HG02610 (cell line): ENCODE results near the gene FRMD8.
"Not testable (repeated sequence)": the region's sequence is repeated elsewhere in the genome, so short reads cannot be mapped to it uniquely, and the experiment has no call there.

Experiments
- ATAC-seq: cut with Tn5 transposase; IDR thresholded peaks from one replicate; pipeline ENCODE4 v1.9.1; 2021; ENCODE audit warnings: mild to moderate bottlenecking, moderate library complexity; ENCODE audit not compliant: unreplicated experiment

Gene FRMD8

GRCh38 chr11:65434667-65435410, 48.4 kb downstream of the FRMD8 start:
- no peak for ATAC-seq

DNA sequence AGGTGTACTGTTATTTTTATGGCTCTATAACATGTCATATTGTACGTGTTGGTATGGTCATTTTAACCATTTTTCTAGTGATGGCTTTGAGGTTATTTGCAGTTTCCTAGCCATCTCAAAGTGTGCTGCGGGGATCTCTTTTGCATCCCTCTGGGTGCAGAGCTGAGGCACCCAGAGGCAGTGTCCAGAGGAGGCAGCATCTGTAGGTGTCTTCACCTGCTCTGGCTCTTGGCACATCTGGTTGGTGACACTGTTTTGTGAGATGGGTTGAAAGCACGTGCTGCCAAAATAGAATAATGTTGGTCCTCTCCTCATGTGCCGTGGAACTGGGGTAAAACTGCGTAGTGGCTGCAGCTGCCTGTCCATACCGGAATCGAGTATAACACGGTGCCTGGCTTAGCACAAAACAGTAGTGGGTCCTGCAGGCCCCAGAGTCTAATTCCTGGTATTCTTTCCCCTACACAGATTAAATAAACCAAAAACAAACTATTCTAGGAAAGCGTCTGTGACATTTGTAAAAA, 49.0 kb downstream of the FRMD8 start:
- ATAC-seq, result no peak

DNA sequence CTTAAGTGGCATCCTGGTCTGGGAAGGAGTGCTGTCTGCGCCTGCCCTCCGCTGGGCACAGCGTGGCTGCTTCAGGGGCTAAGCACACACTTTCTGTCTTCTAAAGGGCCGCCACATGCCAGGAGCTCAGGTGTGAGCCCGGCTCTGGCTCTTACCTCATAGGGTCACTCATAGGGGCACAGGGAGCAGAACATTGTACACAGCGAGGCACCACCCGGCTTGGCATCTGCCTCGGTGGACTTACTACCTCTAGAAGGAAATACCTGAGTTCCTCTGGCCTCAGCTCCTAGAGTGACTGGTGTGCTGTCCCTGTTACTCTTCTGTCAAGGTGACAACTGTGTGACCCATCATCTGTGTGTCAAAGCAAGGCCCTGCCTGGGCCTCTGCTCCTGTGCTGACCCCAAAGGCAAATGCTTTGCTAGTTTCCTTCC, 49.6 kb downstream of the FRMD8 start:
- ATAC-seq, result no peak

DNA sequence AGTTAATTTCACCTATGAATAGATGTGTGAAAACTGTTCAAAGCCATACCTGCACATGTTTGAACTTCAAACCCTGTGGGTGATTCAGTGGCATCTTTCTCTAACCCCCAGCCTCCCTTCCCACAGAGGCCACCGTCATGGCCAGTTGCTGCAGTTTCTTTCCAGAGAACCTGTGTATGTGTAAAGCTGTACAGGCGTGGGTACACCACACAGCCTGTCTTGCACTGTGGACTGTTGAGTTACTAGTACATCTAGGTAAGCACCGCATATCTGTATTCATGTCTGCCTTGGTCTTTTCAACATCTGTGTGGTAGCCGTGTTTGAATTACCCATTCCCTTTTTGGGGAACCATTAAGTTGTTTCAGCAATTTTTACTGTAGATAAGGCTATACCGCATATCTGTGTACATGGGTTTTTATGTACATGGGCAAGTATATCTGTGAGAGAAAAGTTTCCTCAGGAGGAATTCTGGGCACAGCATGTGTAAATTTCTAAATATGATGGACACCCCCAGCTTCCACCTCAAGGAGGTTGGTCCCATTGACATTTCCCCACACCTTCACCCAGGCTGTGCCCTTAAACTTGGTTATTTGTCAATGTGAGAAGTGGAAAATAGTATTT, 50.1 kb downstream of the FRMD8 start:
- no peak for ATAC-seq

GRCh38 chr11:65437436-65438227, 51.2 kb downstream of the FRMD8 start:
- ATAC-seq, result no peak

DNA sequence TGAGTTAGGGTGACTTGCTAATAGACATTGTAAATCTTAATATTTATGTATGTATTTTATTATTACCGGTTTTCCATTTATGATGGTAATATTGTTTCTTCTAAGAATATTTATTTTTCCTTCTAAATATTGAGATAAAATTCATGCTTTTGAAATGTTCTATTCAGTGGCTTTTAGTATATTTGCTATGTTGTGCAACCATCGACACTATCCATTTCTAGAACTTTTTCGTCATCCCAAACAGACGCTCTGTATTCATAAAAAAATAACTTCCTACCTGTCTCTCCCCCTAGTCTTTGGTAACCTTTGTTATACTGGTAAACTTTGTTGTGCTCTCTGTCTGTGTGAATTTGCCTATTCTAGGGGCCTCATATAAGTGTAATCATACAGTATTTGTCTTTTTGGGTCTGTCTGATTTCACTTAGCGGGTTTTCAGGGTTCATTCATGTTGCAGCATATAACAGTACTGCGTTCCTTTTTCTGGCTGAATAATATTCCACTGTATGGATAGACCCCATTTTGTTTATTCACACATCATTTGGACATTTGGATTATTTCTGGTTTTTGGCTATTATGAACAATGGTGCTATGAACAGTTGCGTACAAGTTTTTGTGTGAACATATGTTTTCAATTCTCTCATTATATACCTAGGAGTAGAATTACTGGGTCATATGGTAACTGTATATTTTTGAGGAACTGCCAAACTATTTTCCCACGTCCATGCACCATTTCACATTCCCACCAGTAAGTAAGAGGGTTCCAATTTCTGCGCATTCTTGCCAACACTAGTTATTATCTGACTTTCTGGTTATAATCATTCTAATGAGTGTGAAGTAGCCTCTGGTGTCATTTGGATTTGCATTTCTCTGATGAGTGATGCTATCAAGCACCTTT, 52.1 kb downstream of the FRMD8 start:
- no peak for ATAC-seq

GRCh38 chr11:65439331-65440181, 53.1 kb downstream of the FRMD8 start:
- no peak for ATAC-seq

- peak; percentile 48 for ATAC-seq
Measured at GRCh38 chr11:65440831-65441499, 54.5 kb downstream of the FRMD8 start.

GRCh38 chr11:65442842-65443331, 56.5 kb downstream of the FRMD8 start:
- ATAC-seq, result no peak

- no peak for ATAC-seq
Measured at GRCh38 chr11:65444314-65445051, 58.0 kb downstream of the FRMD8 start.

- ATAC-seq, result no peak
Measured at GRCh38 chr11:65445101-65445603, 58.7 kb downstream of the FRMD8 start.

DNA sequence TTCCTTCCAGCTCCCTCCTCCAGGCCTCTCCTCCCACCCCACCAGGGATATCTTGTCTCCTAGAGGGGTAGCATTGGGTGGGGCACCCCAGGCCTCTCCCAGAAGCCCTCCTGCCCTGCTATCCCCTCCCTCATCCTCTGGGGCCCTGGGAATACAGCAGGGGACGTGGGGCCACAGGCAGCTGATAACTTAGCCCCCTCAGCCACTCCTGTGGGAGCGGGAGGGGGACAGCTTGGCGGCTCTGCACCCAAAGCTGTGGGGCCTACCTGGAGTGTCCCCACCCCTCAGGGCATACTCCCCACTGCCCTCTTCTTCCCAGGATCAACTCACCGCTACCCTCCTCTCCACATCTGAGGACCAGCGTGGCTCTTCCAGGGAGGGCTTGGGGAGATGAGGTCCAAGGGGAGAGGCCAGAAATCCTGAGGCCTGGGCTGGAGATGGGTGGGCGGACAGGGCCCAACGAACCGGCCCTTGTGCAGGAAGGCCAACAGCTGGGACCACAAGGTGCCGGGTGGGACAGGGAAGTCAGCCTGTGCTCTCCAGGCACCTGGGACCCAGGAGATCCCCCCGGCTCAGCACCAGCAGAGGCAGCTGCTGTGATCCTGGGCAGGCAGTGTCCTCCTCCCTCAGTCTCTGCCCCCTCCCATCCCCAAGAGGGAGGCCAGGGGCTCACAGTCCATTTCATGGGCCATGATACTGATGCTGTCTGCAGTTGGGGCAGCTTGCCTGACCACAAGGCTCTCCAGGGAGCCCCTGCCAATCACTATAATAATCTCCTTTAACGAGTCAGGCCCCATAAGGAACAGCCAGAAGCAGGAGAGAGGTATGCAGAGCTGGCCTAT, 59.4 kb downstream of the FRMD8 start:
- ATAC-seq, result no peak

- ATAC-seq, result no peak
Measured at GRCh38 chr11:65446446-65447277, 60.2 kb downstream of the FRMD8 start.

- ATAC-seq, result no peak
Measured at GRCh38 chr11:65448074-65448417, 61.6 kb downstream of the FRMD8 start.

DNA sequence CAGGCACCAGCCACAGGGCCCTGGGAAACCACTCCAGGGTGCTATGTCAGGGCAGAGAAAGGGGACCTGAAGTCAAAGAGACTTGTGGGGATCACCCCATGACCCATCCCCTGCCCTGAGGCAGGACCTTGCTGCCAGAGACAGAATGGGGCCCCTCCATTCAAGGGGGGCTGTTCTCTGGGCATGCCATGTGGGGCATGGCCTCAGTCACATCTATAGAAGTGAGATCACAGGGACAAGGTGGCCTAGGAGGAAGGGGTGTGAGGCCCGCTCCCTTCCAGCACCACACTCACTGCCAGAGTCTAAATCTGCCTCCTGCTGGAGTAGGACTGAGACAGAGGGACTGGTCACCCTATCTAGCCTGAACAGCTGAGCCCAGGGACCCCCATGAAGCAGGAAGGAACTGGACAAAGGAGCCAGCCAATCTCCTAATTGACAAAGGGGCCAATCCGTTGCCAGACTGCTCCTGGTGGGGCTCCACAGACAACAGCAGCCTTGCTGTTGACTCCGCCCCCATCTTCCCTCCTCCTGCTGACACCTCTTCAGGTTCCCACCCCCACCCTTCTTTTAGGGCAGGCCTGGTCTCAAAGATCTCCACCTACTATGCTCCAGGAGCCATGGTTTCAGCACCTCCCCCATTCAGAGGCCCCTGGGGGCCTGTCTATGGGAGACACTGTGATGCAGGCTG, 62.1 kb downstream of the FRMD8 start:
- ATAC-seq, result no peak

GRCh38 chr11:65451301-65451700, 64.9 kb downstream of the FRMD8 start:
- ATAC-seq, result not testable (repeated sequence)
